CD4-positive, CD25-positive, alpha-beta regulatory T cell (primary cell): ENCODE data around the gene NCAPG2. TPM values are rescaled to one million over a fixed set of nuclear protein-coding genes. Genes with fewer than 3 reads are reported as not detected.
"Not testable (repeated sequence)": the region's sequence is repeated elsewhere in the genome, so short reads cannot be mapped to it uniquely, and the experiment has no call there.

Experiments
- ATAC-seq, 2 donors: fragments of 150-1000 bp; cut with Tn5 transposase; one replicate each; pipeline ENCODE4 v1.10.0; 2021; ENCODE audit warnings: low read depth in 2 of 2, moderate number of reproducible peaks in 2 of 2, moderate library complexity in 1 of 2
- DNase-seq, 3 donors: peaks; one replicate each; pipeline versions ENCODE4 v3.0.0 to v3.0.0-alpha.2; 2012 to 2022; ENCODE audit warnings: mixed read lengths in 1 of 3
- H3K27ac ChIP-seq: one replicate; pipeline ENCODE4 v1.7.0; 2013; ENCODE audit warnings: mild to moderate bottlenecking, low read length; ENCODE audit not compliant: insufficient read depth, poor library complexity, severe bottlenecking
- H3K27me3 ChIP-seq: one replicate; pipeline ENCODE4 v1.7.0; 2013; ENCODE audit warnings: low read length; ENCODE audit not compliant: control insufficient read depth, insufficient read depth
- H3K36me3 ChIP-seq: one replicate; pipeline ENCODE4 v1.7.0; 2013; ENCODE audit warnings: mild to moderate bottlenecking, low read length, moderate library complexity; ENCODE audit not compliant: control insufficient read depth, insufficient read depth
- H3K4me1 ChIP-seq: 2 replicates; pipeline ENCODE4 v1.7.0; 2013; ENCODE audit warnings: mild to moderate bottlenecking, low read length; ENCODE audit not compliant: insufficient read depth, control insufficient read depth, poor library complexity, severe bottlenecking
- H3K4me3 ChIP-seq: one replicate; pipeline ENCODE4 v1.7.0; 2013; ENCODE audit warnings: low read depth, mild to moderate bottlenecking, low read length, moderate library complexity
- H3K9me3 ChIP-seq, 2 experiments: 1 replicate in 1 of 2; 2 replicates in 1 of 2; pipeline ENCODE4 v1.7.0; 2013; ENCODE audit warnings: low read length in 2 of 2, mild to moderate bottlenecking in 1 of 2, moderate library complexity in 1 of 2; ENCODE audit not compliant: control insufficient read depth in 2 of 2
- H3K27ac Mint-ChIP-seq, 3 donors: one replicate each; pipeline ENCODE4 v1.8.0; 2020 to 2022; ENCODE audit warnings: mild to moderate bottlenecking in 3 of 3, mixed read lengths in 3 of 3, moderate library complexity in 2 of 3
- H3K27me3 Mint-ChIP-seq: one replicate; pipeline ENCODE4 v1.8.0; 2022; ENCODE audit warnings: mild to moderate bottlenecking, mixed read lengths
- H3K36me3 Mint-ChIP-seq: one replicate; pipeline ENCODE4 v1.8.0; 2020; ENCODE audit warnings: mixed read lengths
- H3K4me1 Mint-ChIP-seq, 4 donors: one replicate each; pipeline ENCODE4 v1.8.0; 2020 to 2022; ENCODE audit warnings: mixed read lengths in 4 of 4, mild to moderate bottlenecking in 1 of 4
- H3K4me3 Mint-ChIP-seq, 4 donors: one replicate each; pipeline ENCODE4 v1.8.0; 2020 to 2022; ENCODE audit warnings: mild to moderate bottlenecking in 4 of 4, mixed read lengths in 4 of 4, moderate library complexity in 3 of 4
- H3K9me3 Mint-ChIP-seq, 7 donors: one replicate each; pipeline ENCODE4 v1.8.0; 2020 to 2022; ENCODE audit warnings: mixed read lengths in 7 of 7, mild to moderate bottlenecking in 3 of 7, moderate library complexity in 2 of 7
- polyA plus RNA-seq, 4 donors: library from polyadenylated mRNA; unstranded; fragments of 300-500 nt; fragmentation: Illumina TruSeq; gene quantifications; one replicate each; pipeline ENCODE4 v1.2.3, GENCODE V29; 2021
- total RNA-seq: library from RNA; stranded (reverse); gene quantifications from one replicate; pipeline ENCODE4 v1.2.3, GENCODE V29; 2022

NCAPG2 gene
- total and polyA plus RNA-seq, 5 donors from 2014 or later, result 2.7 to 10.6 (median 4.4) TPM

DNA sequence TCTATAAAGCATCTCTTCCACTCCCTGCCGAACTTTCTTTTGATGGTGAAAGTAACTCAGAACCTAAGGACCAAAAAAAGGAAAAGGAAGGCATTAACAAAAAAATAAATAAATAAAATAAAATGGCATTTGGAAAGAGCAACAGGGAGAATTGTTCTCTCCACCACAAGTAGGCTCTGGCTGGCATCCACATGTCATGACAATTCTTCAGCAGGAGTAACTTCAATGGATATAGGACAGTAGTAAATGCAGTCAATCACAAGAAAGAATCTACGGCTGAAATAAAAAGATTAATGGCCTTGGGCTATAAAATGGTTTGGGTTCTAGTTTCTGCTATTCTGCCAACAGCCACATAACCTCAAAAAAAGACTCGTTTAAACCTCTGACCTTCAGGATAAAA lies 23.9 kb downstream of the NCAPG2 start:
- H3K4me3 ChIP-seq, result no peak overlapping the region
- H3K27me3 Mint-ChIP-seq, result no peaks in the 10 kb centered on the region
- H3K27ac ChIP-seq, result no peak overlapping the region
- no peaks in the 10 kb centered on the region for H3K9me3 Mint-ChIP-seq
- no peaks in the 10 kb centered on the region for H3K9me3 ChIP-seq
- H3K36me3 Mint-ChIP-seq, result peaks cover 19% of the 10 kb centered on the region
- H3K4me3 Mint-ChIP-seq, result no peak overlapping the region
- H3K36me3 ChIP-seq, result peaks cover 3% of the 10 kb centered on the region
- no peaks in the 10 kb centered on the region for H3K27me3 ChIP-seq
- DNase-seq (no peak), ATAC-seq (no peak)
- peaks cover 3 to 27% (median 16%) of the 10 kb centered on the region in 4 donors for H3K4me1 Mint-ChIP-seq
- peaks cover 3% of the 10 kb centered on the region for H3K4me1 ChIP-seq
- H3K27ac Mint-ChIP-seq, result no peak overlapping the region

DNA sequence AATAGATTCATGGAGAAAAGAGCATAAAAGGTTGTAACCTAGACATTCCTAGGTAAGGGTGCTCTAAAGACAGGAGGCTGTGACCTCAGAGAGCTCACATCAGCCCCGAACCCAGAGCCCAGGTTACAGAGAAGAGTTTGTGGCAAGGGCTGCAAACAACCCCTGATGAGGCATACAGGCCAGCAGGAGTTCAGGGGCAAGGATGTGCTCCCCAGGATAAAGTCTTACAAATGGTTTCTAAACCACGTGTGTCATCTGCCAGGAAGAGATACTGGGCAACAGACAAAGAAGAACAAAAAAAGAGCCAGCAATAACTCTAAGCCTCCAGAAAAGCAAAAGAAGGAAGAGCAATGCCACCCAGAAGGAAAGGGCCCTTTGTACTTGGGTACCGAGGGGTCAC lies 27.7 kb downstream of the NCAPG2 start:
- H3K4me3 Mint-ChIP-seq, result peak overlapping the region in 1 of 4 donors; percentile 38
- H3K4me3 ChIP-seq, result no peak overlapping the region
- H3K36me3 Mint-ChIP-seq, result peaks cover 21% of the 10 kb centered on the region
- no peaks in the 10 kb centered on the region for H3K9me3 Mint-ChIP-seq
- no peak overlapping the region for H3K27ac ChIP-seq
- H3K27ac Mint-ChIP-seq, result peak overlapping the region in 1 of 3 donors; percentile 69
- H3K4me1 Mint-ChIP-seq, result peaks cover 3 to 33% (median 16%) of the 10 kb centered on the region in 4 donors
- ATAC-seq (no peak), DNase-seq (no peak)
- peaks cover 4% of the 10 kb centered on the region for H3K36me3 ChIP-seq
- H3K27me3 Mint-ChIP-seq, result no peaks in the 10 kb centered on the region
- H3K4me1 ChIP-seq, result peaks cover 3% of the 10 kb centered on the region
- no peaks in the 10 kb centered on the region for H3K27me3 ChIP-seq
- H3K9me3 ChIP-seq, result no peaks in the 10 kb centered on the region

- peaks cover 24% of the 10 kb centered on the region for H3K36me3 Mint-ChIP-seq
- peaks cover 3% of the 10 kb centered on the region for H3K4me1 ChIP-seq
- no peaks in the 10 kb centered on the region for H3K27me3 Mint-ChIP-seq
- DNase-seq (no peak), ATAC-seq (no peak)
- H3K27me3 ChIP-seq, result no peaks in the 10 kb centered on the region
- no peak overlapping the region for H3K4me3 Mint-ChIP-seq
- H3K4me3 ChIP-seq, result no peak overlapping the region
- peak overlapping the region in 2 of 3 donors; percentile 69 to 74 for H3K27ac Mint-ChIP-seq
- H3K27ac ChIP-seq, result no peak overlapping the region
- peaks cover 3 to 39% (median 16%) of the 10 kb centered on the region in 4 donors for H3K4me1 Mint-ChIP-seq
- H3K36me3 ChIP-seq, result peaks cover 4% of the 10 kb centered on the region
- no peaks in the 10 kb centered on the region for H3K9me3 Mint-ChIP-seq
- H3K9me3 ChIP-seq, result no peaks in the 10 kb centered on the region
These were observed 28.3 kb downstream of the NCAPG2 start for GRCh38 chr7:158676171-158676840.

- no peak overlapping the region for H3K4me3 Mint-ChIP-seq
- H3K36me3 Mint-ChIP-seq, result peaks cover 27% of the 10 kb centered on the region
- H3K36me3 ChIP-seq, result peaks cover 10% of the 10 kb centered on the region
- no peaks in the 10 kb centered on the region for H3K9me3 ChIP-seq
- peaks cover 0 to 28% (median 11%) of the 10 kb centered on the region in 4 donors for H3K4me1 Mint-ChIP-seq
- H3K27ac Mint-ChIP-seq, result peak overlapping the region in 1 of 3 donors; percentile 20
- H3K4me3 ChIP-seq, result no peak overlapping the region
- no peak overlapping the region for H3K27ac ChIP-seq
- peaks cover under 1% of the 10 kb centered on the region for H3K4me1 ChIP-seq
- H3K27me3 Mint-ChIP-seq, result no peaks in the 10 kb centered on the region
- H3K27me3 ChIP-seq, result no peaks in the 10 kb centered on the region
- H3K9me3 Mint-ChIP-seq, result no peaks in the 10 kb centered on the region
- DNase-seq (no peak), ATAC-seq (no peak)
These were observed 31.6 kb downstream of the NCAPG2 start for GRCh38 chr7:158672975-158673374.

- H3K36me3 ChIP-seq, result peaks cover 13% of the 10 kb centered on the region
- Mint-ChIP-seq H3K4me1 (peaks cover 0 to 11% (median 3%) of the 10 kb centered on the region in 4 donors), H3K36me3 (peaks cover 32% of the 10 kb centered on the region)
- H3K27ac ChIP-seq, H3K4me3 ChIP-seq, H3K27ac Mint-ChIP-seq, H3K27me3 Mint-ChIP-seq, DNase-seq, H3K4me1 ChIP-seq, H3K9me3 Mint-ChIP-seq, ATAC-seq, H3K27me3 ChIP-seq, H3K9me3 ChIP-seq, H3K4me3 Mint-ChIP-seq: not testable (repeated sequence)
These were observed 36.5 kb downstream of the NCAPG2 start for GRCh38 chr7:158668086-158668485.

DNA sequence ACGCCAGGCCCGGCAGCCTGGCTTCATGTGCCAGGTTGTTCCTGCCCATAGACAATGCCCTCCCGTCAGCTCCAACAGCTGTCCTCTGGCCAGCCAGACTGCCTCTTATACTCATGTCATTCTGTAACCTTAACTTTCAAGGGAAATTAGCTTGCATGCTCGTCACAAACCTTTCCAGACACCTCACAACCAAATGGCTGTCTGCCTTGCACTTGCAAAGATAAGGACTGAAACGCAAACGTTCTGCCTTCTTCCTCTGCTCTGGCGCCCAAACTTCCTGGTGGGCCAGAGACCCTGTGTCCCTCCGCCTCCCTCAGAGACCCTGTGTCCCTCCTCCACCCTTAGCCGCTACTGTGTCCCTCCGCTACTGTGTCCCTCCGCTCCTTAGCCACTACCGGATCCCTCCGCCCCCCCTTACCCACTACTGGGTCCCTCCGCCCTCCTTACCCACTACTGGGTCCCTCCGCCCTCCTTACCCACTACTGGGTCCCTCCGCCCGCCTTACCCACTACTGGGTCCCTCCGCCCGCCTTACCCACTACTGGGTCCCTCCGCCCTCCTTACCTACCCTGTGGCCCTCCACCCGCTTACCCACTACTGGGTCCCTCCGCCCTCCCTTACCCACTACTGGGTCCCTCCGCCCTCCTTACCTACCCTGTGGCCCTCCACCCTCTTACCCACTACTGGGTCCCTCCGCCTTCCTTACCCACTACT lies 37.5 kb downstream of the NCAPG2 start:
- Mint-ChIP-seq H3K27ac (peak overlapping the region in 1 of 3 donors; percentile 64), H3K36me3 (peaks cover 33% of the 10 kb centered on the region), H3K4me3 (peak overlapping the region in 1 of 4 donors; percentile 41)
- not testable (repeated sequence) for H3K4me1 ChIP-seq, H3K9me3 ChIP-seq, H3K4me1 Mint-ChIP-seq, H3K27me3 Mint-ChIP-seq, ATAC-seq, DNase-seq, H3K9me3 Mint-ChIP-seq, H3K27ac ChIP-seq, H3K27me3 ChIP-seq, H3K4me3 ChIP-seq
- H3K36me3 ChIP-seq, result peaks cover 13% of the 10 kb centered on the region

DNA sequence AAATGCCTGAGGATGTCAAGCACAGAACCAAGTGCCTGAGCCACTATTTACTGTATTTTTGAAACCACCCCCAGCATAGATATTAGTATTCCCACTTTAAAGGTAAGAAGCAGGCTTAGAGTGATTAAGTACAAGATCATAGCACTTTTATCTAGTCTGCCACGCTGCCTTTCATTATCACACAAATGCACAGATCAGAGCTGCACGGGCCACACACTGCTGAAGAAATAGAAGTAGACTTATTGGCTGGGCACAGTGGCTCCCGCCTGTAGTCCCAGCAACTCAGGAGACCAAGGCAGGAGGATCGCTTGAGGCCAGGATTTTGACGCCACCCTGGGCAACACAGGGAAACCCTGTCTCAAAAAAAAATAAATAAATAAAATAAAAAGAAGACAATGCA lies 38.2 kb downstream of the NCAPG2 start:
- DNase-seq (no peak), ATAC-seq (no peak)
- Histone ChIP-seq H3K27ac (no peak overlapping the region), H3K27me3 (no peaks in the 10 kb centered on the region), H3K4me1 (no peaks in the 10 kb centered on the region), H3K9me3 (no peaks in the 10 kb centered on the region), H3K4me3 (no peak overlapping the region), H3K36me3 (peaks cover 16% of the 10 kb centered on the region)
- H3K27me3 Mint-ChIP-seq, result no peaks in the 10 kb centered on the region
- H3K9me3 Mint-ChIP-seq, result no peaks in the 10 kb centered on the region
- H3K27ac Mint-ChIP-seq, result peak overlapping the region in 1 of 3 donors; percentile 64
- no peak overlapping the region for H3K4me3 Mint-ChIP-seq
- peaks cover 31% of the 10 kb centered on the region for H3K36me3 Mint-ChIP-seq
- H3K4me1 Mint-ChIP-seq, result peaks cover 0 to 6% (median 2%) of the 10 kb centered on the region in 4 donors
